Kidney epithelial cell (primary cell): ENCODE data around the gene E2F4. TPM values are rescaled to one million over a fixed set of nuclear protein-coding genes. Genes with fewer than 3 reads are reported as not detected.

Experiments
- DNase-seq: peaks from one replicate; pipeline ENCODE4 v3.0.0-alpha.2; 2010; ENCODE audit warnings: low read depth
- H3K27me3 ChIP-seq: 2 replicates; pipeline ENCODE4 v1.6.0; 2011; ENCODE audit warnings: low read length; ENCODE audit not compliant: control insufficient read depth, insufficient read depth
- H3K36me3 ChIP-seq: 2 replicates; pipeline ENCODE4 v1.5.1; 2011; ENCODE audit warnings: low read length; ENCODE audit not compliant: control insufficient read depth, insufficient read depth
- H3K4me3 ChIP-seq: 2 replicates; pipeline ENCODE4 v1.5.1; 2011; ENCODE audit warnings: low read depth, mild to moderate bottlenecking, control low read depth, low read length
- total RNA-seq: library from RNA; depleted of rRNA; stranded (reverse); fragments of >200 nt; gene quantifications from 2 replicates; pipeline ENCODE4 v1.2.3, GENCODE V29; 2015
- TF ChIP-seq, protein P1 (sequence below): IDR thresholded peaks from 2 replicates; pipeline ENCODE4 v1.5.1; 2011; ENCODE audit warnings: mild to moderate bottlenecking, moderate library complexity, low read length, control low read depth, inconsistent platforms; ENCODE audit not compliant: insufficient read depth, poor library complexity, severe bottlenecking

Gene E2F4
- total RNA-seq, 1 donor from 2014 or later, result 84.9 TPM

DNA sequence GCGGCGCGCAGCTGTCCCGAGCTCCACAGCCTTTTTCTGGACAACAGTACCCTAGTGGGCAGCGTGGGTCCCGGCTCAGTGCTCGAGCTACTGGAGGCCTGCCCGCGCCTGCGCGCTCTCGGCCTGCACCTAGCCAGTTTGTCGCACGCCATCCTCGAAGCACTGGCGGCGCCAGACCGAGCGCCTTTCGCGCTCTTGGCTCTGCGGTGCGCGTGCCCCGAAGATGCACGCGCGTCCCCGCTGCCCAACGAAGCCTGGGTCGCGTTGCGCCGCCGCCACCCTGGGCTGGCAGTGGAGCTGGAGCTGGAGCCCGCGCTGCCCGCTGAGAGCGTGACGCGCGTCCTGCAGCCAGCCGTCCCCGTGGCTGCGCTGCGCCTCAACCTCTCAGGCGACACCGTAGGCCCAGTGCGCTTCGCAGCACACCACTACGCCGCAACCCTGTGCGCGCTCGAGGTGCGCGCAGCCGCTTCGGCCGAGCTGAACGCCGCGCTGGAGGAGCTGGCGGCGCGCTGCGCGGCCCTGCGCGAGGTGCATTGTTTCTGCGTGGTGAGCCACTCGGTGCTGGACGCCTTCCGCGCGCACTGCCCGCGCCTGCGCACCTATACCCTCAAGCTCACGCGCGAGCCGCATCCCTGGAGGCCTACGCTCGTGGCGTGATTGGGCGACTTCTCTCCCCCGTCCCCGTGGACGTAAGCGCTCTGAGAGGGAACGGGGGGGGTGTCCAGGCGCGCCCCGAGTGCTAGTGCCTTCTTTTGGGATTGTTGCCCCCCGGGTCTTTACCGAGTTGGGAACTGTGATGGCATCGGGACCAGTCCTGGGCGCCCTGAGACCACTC is 28.6 kb upstream of the E2F4 start:
- peak overlapping the region; percentile 10 for H3K4me3 ChIP-seq
- no peak for DNase-seq
- peaks cover 64% of the 10 kb centered on the region for H3K27me3 ChIP-seq
- H3K36me3 ChIP-seq, result peaks cover 1% of the 10 kb centered on the region
- TF ChIP-seq, protein P1, sequence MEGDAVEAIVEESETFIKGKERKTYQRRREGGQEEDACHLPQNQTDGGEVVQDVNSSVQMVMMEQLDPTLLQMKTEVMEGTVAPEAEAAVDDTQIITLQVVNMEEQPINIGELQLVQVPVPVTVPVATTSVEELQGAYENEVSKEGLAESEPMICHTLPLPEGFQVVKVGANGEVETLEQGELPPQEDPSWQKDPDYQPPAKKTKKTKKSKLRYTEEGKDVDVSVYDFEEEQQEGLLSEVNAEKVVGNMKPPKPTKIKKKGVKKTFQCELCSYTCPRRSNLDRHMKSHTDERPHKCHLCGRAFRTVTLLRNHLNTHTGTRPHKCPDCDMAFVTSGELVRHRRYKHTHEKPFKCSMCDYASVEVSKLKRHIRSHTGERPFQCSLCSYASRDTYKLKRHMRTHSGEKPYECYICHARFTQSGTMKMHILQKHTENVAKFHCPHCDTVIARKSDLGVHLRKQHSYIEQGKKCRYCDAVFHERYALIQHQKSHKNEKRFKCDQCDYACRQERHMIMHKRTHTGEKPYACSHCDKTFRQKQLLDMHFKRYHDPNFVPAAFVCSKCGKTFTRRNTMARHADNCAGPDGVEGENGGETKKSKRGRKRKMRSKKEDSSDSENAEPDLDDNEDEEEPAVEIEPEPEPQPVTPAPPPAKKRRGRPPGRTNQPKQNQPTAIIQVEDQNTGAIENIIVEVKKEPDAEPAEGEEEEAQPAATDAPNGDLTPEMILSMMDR, result no peak

DNA sequence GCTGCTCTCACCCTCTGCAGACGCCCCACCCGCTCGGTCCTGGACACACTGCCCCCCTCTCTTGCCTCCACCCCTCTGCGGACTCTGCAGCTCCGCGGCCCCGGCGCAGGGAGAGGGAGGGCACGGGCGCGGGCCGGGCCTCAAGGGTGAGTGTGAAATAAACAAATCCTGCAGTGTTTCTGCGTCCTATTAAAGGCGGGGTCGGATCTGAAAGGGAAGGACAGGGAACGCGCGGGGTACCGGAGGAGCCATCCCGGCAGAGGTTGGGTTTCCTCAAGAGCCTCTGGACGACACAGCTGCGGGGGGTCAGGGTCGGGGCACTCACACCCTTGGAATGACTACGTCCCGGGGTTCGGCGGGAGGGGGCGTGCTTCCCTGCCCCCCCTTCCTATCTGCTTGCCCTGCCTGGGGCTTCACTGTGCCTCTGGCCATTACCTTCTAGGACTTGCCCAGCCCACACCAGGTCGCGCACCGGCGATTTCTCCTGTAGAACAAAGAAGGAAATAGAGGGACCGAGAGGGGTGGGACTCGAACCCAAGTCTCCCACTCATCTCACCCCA is 27.9 kb upstream of the E2F4 start:
- Histone ChIP-seq H3K27me3 (peaks cover 61% of the 10 kb centered on the region), H3K4me3 (peak overlapping the region; percentile 5), H3K36me3 (peaks cover 1% of the 10 kb centered on the region)
- DNase-seq, result no peak
- TF ChIP-seq, protein P1, result no peak

DNA sequence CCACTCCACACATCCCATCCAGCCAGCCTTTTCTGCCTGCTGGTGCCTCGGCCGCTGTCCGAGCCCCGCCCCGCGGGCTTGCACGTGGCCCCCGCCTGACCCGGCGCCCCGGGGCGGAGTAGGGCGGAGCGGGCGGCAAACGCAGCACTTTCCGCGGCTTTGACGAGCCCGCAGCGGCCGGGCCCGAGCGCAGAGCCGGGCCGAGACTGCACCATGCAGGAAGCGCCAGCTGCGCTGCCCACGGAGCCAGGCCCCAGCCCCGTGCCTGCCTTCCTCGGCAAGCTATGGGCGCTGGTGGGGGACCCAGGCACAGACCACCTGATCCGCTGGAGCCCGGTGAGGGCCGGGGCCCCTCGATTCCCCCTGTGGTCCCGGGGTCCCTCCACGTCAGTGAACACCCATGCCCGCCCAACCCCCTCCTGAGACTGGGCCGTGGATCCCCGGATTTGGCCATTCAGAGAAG is 27.3 kb upstream of the E2F4 start, which contains the start of gene HSF4:
Gene HSF4, plus strand, starts transcription at position 147 of the 463 bp plus-strand sequence. Its CDS starts 67 bp downstream, at position 214.
- H3K4me3 ChIP-seq, result peak within 1 kb of the TSS; percentile 5
- DNase-seq, result no peak
- peaks cover 61% of the 10 kb centered on the region for H3K27me3 ChIP-seq
- TF ChIP-seq, protein P1, result no peak
- peaks cover 1% of the 10 kb centered on the region for H3K36me3 ChIP-seq

DNA sequence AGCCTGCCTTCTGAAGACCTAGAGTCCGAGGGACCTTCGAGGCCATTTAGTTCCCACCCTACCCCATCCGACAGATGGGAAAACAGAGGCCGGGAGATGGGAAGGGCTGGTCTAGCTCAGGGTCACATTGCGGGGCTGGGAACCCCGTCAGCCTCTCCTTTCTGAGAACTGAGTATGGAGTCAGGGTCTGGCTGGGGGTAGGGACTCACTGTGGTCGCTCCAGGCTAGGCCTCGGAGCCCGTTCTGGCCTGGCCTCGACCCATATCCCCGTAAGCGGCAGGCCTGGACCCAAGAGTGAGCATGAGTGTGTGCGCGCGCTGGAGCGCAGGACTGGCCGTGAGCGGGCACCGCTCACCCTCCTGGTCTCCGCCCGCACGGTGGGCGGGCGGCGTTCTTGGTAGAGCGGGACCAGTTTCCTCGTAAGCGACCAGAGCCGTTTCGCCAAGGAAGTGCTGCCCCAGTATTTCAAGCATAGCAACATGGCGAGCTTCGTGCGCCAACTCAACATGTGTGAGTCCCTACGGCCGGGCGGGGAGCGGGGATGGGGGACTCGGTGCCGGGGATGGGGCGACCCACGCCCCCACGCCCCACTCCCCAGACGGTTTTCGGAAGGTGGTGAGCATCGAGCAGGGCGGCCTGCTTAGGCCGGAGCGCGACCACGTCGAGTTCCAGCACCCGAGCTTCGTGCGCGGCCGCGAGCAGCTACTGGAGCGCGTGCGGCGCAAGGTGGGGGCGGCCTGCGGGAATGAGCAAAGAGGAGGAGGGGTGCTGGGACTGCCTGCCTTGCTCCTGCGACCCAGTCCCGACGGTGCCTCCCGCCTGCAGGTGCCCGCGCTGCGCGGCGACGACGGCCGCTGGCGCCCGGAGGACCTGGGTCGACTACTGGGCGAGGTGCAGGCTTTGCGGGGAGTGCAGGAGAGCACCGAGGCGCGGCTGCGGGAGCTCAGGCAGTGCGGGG is 26.6 kb upstream of the E2F4 start:
- TF ChIP-seq, protein P1, result no peak
- peaks cover 1% of the 10 kb centered on the region for H3K36me3 ChIP-seq
- no peak overlapping the region for H3K4me3 ChIP-seq
- no peak for DNase-seq
- peaks cover 61% of the 10 kb centered on the region for H3K27me3 ChIP-seq

DNA sequence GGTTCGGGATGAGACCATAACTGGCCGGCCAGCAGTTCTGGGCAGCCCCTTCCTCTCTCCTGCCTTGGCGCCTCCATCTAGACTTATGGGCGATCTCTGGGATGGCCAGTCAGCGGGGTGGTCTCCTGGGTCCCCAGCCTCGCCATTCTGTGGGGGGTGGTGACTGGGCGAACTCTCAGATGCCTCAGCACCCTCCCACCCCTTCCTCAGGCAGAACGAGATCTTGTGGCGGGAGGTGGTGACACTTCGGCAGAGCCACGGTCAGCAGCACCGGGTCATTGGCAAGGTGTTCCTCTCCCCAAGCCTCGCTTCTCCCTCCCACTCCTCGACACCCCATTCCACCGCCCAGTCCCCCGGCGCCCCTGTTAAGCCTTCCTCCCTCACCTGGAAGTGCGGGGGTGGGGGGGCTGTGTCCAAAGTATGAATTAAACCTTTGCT is 25.8 kb upstream of the E2F4 start:
- H3K4me3 ChIP-seq, result no peak overlapping the region
- peaks cover 1% of the 10 kb centered on the region for H3K36me3 ChIP-seq
- TF ChIP-seq, protein P1, result no peak
- DNase-seq, result no peak
- peaks cover 61% of the 10 kb centered on the region for H3K27me3 ChIP-seq
